Measurements from ENCODE around the gene C11orf58. TPM values are rescaled to one million over a fixed set of nuclear protein-coding genes. Genes with fewer than 3 reads are reported as not detected.

The C11orf58 gene
- total RNA-seq: 100 to 1,000 TPM; 120 to 128 TPM

- Histone ChIP-seq H3K4me3 (peak within 1 kb of the TSS; percentile 71 to 76), H3K27me3 (no peaks in the 10 kb centered on the region), H3K27ac (peak within 1 kb of the TSS; percentile 85 to 97), H3K4me1 (peaks cover 0 to 41% of the 10 kb centered on the region in 2 donors), H3K9me3 (no peaks in the 10 kb centered on the region), H3K36me3 (no peaks in the 10 kb centered on the region)
- peak in 1 of 2 donors; percentile 21 for TF ChIP-seq CTCF (IDR thresholded peaks at IDR 0.05)
- peak; percentile 96 for DNase-seq (ENCODE audit: low spot score)
Observed at GRCh38 chr11:16738193-16738946, at the start of gene C11orf58. TSS of gene C11orf58 (plus strand) at chr11:16738647. CDS start at chr11:16738779, 132 bp downstream.

- no peaks in the 10 kb centered on the region for H3K4me1 ChIP-seq
Observed at GRCh38 chr11:16690086-16690485, 48.4 kb upstream of the C11orf58 start.

GRCh38 chr11:16703795-16704194, 34.7 kb upstream of the C11orf58 start:
- no peak overlapping the region for H3K27ac ChIP-seq

More at GRCh38 chr11:16690086-16690485, 48.4 kb upstream of the C11orf58 start:
- Histone ChIP-seq H3K36me3 (no peaks in the 10 kb centered on the region), H3K27me3 (no peaks in the 10 kb centered on the region), H3K9me3 (no peaks in the 10 kb centered on the region), H3K27ac (no peak overlapping the region), H3K4me3 (no peak overlapping the region)
- no peak for DNase-seq (ENCODE audit: low spot score)
- TF ChIP-seq CTCF (IDR thresholded peaks at IDR 0.05): no peak

GRCh38 chr11:16713594-16713993, 24.9 kb upstream of the C11orf58 start:
- Histone ChIP-seq H3K4me3 (no peak overlapping the region), H3K4me1 (no peaks in the 10 kb centered on the region), H3K27ac (no peak overlapping the region), H3K36me3 (no peaks in the 10 kb centered on the region), H3K9me3 (no peaks in the 10 kb centered on the region), H3K27me3 (no peaks in the 10 kb centered on the region)
- no peak for TF ChIP-seq CTCF (IDR thresholded peaks at IDR 0.05)
- DNase-seq (ENCODE audit: low spot score): no peak

More at GRCh38 chr11:16703795-16704194, 34.7 kb upstream of the C11orf58 start:
- no peak for TF ChIP-seq CTCF (IDR thresholded peaks at IDR 0.05)
- DNase-seq (ENCODE audit: low spot score): no peak
- Histone ChIP-seq H3K4me3 (no peak overlapping the region), H3K27me3 (no peaks in the 10 kb centered on the region), H3K9me3 (no peaks in the 10 kb centered on the region), H3K4me1 (no peaks in the 10 kb centered on the region), H3K36me3 (no peaks in the 10 kb centered on the region)

- no peak for TF ChIP-seq CTCF (IDR thresholded peaks at IDR 0.05)
- Histone ChIP-seq H3K4me1 (no peaks in the 10 kb centered on the region), H3K27ac (no peak overlapping the region), H3K36me3 (no peaks in the 10 kb centered on the region), H3K27me3 (no peaks in the 10 kb centered on the region), H3K9me3 (no peaks in the 10 kb centered on the region), H3K4me3 (no peak overlapping the region)
- no peak for DNase-seq (ENCODE audit: low spot score)
Observed at GRCh38 chr11:16722581-16723344, 15.7 kb upstream of the C11orf58 start.

Measured in right atrium auricular region (tissue), 2 donors.